GM23248 (cell line): ENCODE results near the gene HIVEP1. TPM values are rescaled to one million over a fixed set of nuclear protein-coding genes. Genes with fewer than 3 reads are reported as not detected.
A peak's percentile ranks its signal among the peaks of the same experiment; 100 is the strongest.

ENCODE experiments used
- DNase-seq: peaks from one replicate; pipeline ENCODE4 v3.0.0-alpha.2; 2015
- H2AFZ ChIP-seq: fragments of 200-600 bp; sonication (generic); 2 replicates; pipeline ENCODE4 v1.6.1; 2016; ENCODE audit warnings: antibody characterized with exemption
- H3F3A ChIP-seq: fragments of 200-600 bp; sonication (generic); 2 replicates; pipeline ENCODE4 v1.6.1; 2016; ENCODE audit warnings: mild to moderate bottlenecking, antibody characterized with exemption, mixed run types; ENCODE audit not compliant: insufficient read depth
- H3K27ac ChIP-seq: fragments of 200-600 bp; sonication (generic); 2 replicates; pipeline ENCODE4 v1.5.1; 2016; ENCODE audit warnings: mild to moderate bottlenecking
- H3K27me3 ChIP-seq: fragments of 200-600 bp; sonication (generic); replicated peaks from 2 replicates; pipeline ENCODE4 v1.6.1; 2016; ENCODE audit warnings: mild to moderate bottlenecking; ENCODE audit not compliant: insufficient read depth
- H3K36me3 ChIP-seq: fragments of 200-600 bp; sonication (generic); 2 replicates; pipeline ENCODE4 v1.6.1; 2016; ENCODE audit warnings: low read depth, mild to moderate bottlenecking
- H3K4me1 ChIP-seq: fragments of 200-600 bp; sonication (generic); 2 replicates; pipeline ENCODE4 v1.6.1; 2016; ENCODE audit warnings: mild to moderate bottlenecking; ENCODE audit not compliant: insufficient read depth
- H3K4me2 ChIP-seq: fragments of 200-600 bp; sonication (generic); one replicate; pipeline ENCODE4 v1.6.1; 2016; ENCODE audit warnings: mild to moderate bottlenecking; ENCODE audit not compliant: unreplicated experiment
- H3K4me3 ChIP-seq: fragments of 200-600 bp; sonication (generic); 2 replicates; pipeline ENCODE4 v1.5.1; 2016; ENCODE audit warnings: mild to moderate bottlenecking
- H3K79me2 ChIP-seq: fragments of 200-600 bp; sonication (generic); 2 replicates; pipeline ENCODE4 v1.6.1; 2016; ENCODE audit warnings: mild to moderate bottlenecking; ENCODE audit not compliant: insufficient read depth
- H3K9ac ChIP-seq: fragments of 200-600 bp; sonication (generic); 2 replicates; pipeline ENCODE4 v1.6.1; 2016; ENCODE audit warnings: mild to moderate bottlenecking
- H3K9me2 ChIP-seq: fragments of 200-600 bp; sonication (generic); 2 replicates; pipeline ENCODE4 v1.6.1; 2016; ENCODE audit warnings: mixed run types, mild to moderate bottlenecking, moderate library complexity; ENCODE audit not compliant: insufficient read depth
- H3K9me3 ChIP-seq: fragments of 200-600 bp; sonication (generic); one replicate; pipeline ENCODE4 v1.6.1; 2017; ENCODE audit warnings: low read depth
- H4K20me1 ChIP-seq: fragments of 200-600 bp; sonication (generic); 2 replicates; pipeline ENCODE4 v1.6.0; 2016; ENCODE audit not compliant: insufficient read depth
- EZH2 ChIP-seq: fragments of 200-600 bp; sonication (generic); IDR thresholded peaks from 2 replicates; pipeline ENCODE4 v1.6.1; 2018; ENCODE audit warnings: antibody characterized with exemption, mild to moderate bottlenecking; ENCODE audit not compliant: insufficient read depth, poor library complexity, severe bottlenecking
- EZH2phosphoT487 ChIP-seq: fragments of 200-600 bp; sonication (generic); IDR thresholded peaks from 2 replicates; pipeline ENCODE4 v1.6.1; 2018; ENCODE audit warnings: antibody characterized with exemption, moderate library complexity, mild to moderate bottlenecking, low read depth; ENCODE audit not compliant: insufficient read depth
- WGBS, 2 experiments: methylation state at CpG; one replicate each; pipeline ENCODE4 v1.1.6; 2015 to 2017; ENCODE audit warnings: low lambda C conversion rate in 2 of 2, low coverage in 1 of 2; ENCODE audit errors: missing lambda C conversion rate in 2 of 2; 5-methylcytosine and 5-hydroxymethylcytosine counted together
- in situ Hi-C: fragments of 300-500 bp; cut with MboI; formaldehyde crosslinking; loops from 2 replicates; pipeline ENCODE4 v1.15.0; 2020
- polyA plus RNA-seq: library from polyadenylated mRNA; unstranded; fragments of >200 nt; fragmentation: Nextera tagmentation; extraction: Ambion mirVana; gene quantifications from 2 replicates; pipeline ENCODE4 v1.2.1, GENCODE V29; 2016
- total RNA-seq: library from RNA; depleted of rRNA; stranded (reverse); fragments of >200 nt; shearing (Covaris generic); gene quantifications from 2 replicates; pipeline ENCODE4 v1.2.3, GENCODE V29; 2014

The HIVEP1 gene
- total and polyA plus RNA-seq, 2 experiments from 2014 or later, result 3.3 to 7.1 TPM

- Histone ChIP-seq H3K9me2 (no peaks in the 10 kb centered on the region), H3K9me3 (no peaks in the 10 kb centered on the region), H3K4me1 (peaks cover 22% of the 10 kb centered on the region), H3K79me2 (peaks cover 74% of the 10 kb centered on the region), H3K27me3 (no peaks in the 10 kb centered on the region), H3K4me3 (no peak overlapping the region), H4K20me1 (no peaks in the 10 kb centered on the region), H3K9ac (no peak overlapping the region), H3K36me3 (no peaks in the 10 kb centered on the region), H2AFZ (no peak overlapping the region), H3F3A (peaks cover 21% of the 10 kb centered on the region), H3K27ac (no peak overlapping the region), H3K4me2 (no peak overlapping the region)
- no peak for TF ChIP-seq EZH2
- no peak for TF ChIP-seq EZH2phosphoT487
- in situ Hi-C loops, result no loop called here
- no peak for DNase-seq
- WGBS, 2 experiments, result 96 to 98% methylated on average over 5 of the region's 5 CpGs
Observed at GRCh38 chr6:12062605-12063004, 50.5 kb downstream of the HIVEP1 start.

- Histone ChIP-seq H3K9me3 (no peaks in the 10 kb centered on the region), H2AFZ (peak overlapping the region; percentile 0; the same call in 1 of the 2 replicates), H3F3A (peaks cover 21% of the 10 kb centered on the region), H3K9me2 (no peaks in the 10 kb centered on the region), H3K4me2 (peak overlapping the region; percentile 71), H3K9ac (peak overlapping the region; percentile 45), H4K20me1 (no peaks in the 10 kb centered on the region), H3K27ac (peak overlapping the region; percentile 74), H3K79me2 (peaks cover 73% of the 10 kb centered on the region), H3K36me3 (no peaks in the 10 kb centered on the region), H3K4me3 (peak overlapping the region; percentile 30), H3K4me1 (peaks cover 22% of the 10 kb centered on the region), H3K27me3 (no peaks in the 10 kb centered on the region)
- no peak for TF ChIP-seq EZH2
- no peak for TF ChIP-seq EZH2phosphoT487
- WGBS, 2 experiments, result 8 to 10% methylated on average over 4 of the region's 4 CpGs
- peak; percentile 87 for DNase-seq
- in situ Hi-C loops, result no loop called here
Observed at GRCh38 chr6:12064131-12064530, 52.0 kb downstream of the HIVEP1 start.

GRCh38 chr6:12064538-12065071 lies 52.5 kb downstream of the HIVEP1 start:
- Histone ChIP-seq H3K9me2 (no peaks in the 10 kb centered on the region), H3K27ac (peak overlapping the region; percentile 74), H3K4me1 (peaks cover 22% of the 10 kb centered on the region), H2AFZ (peak overlapping the region; percentile 0; the same call in 1 of the 2 replicates), H3K79me2 (peaks cover 73% of the 10 kb centered on the region), H3K27me3 (no peaks in the 10 kb centered on the region), H3K9me3 (no peaks in the 10 kb centered on the region), H3K36me3 (no peaks in the 10 kb centered on the region), H3F3A (peaks cover 21% of the 10 kb centered on the region), H3K4me2 (peak overlapping the region; percentile 71), H4K20me1 (no peaks in the 10 kb centered on the region), H3K4me3 (peak overlapping the region; percentile 30), H3K9ac (peak overlapping the region; percentile 45)
- peak; percentile 8 for DNase-seq
- TF ChIP-seq EZH2, result no peak
- no peak for TF ChIP-seq EZH2phosphoT487
- in situ Hi-C loops, result no loop called here
- 68 to 79% methylated on average over 3 of the region's 3 CpGs for WGBS, 2 experiments

GRCh38 chr6:12065321-12066140 lies 53.4 kb downstream of the HIVEP1 start:
- 82 to 84% methylated on average over 8 of the region's 8 CpGs for WGBS, 2 experiments
- DNase-seq, result no peak
- H3K9me2 ChIP-seq, result no peaks in the 10 kb centered on the region
- no peak overlapping the region for H3K9ac ChIP-seq
- H3K79me2 ChIP-seq, result peaks cover 66% of the 10 kb centered on the region
- H3K4me3 ChIP-seq, result no peak overlapping the region
- peaks cover 22% of the 10 kb centered on the region for H3K4me1 ChIP-seq
- TF ChIP-seq EZH2phosphoT487 (no peak), EZH2 (no peak)
- in situ Hi-C loops, result no loop called here
- H3K27ac ChIP-seq, result no peak overlapping the region
- no peaks in the 10 kb centered on the region for H3K9me3 ChIP-seq
- H3K36me3 ChIP-seq, result no peaks in the 10 kb centered on the region
- no peaks in the 10 kb centered on the region for H3K27me3 ChIP-seq
- peaks cover 21% of the 10 kb centered on the region for H3F3A ChIP-seq
- H2AFZ ChIP-seq, result no peak overlapping the region
- H3K4me2 ChIP-seq, result no peak overlapping the region
- H4K20me1 ChIP-seq, result no peaks in the 10 kb centered on the region
